Loucy (cell line): ENCODE results near the gene TMEM217.

Experiments used
- EZH2phosphoT487 ChIP-seq: fragments of 200-600 bp; IDR thresholded peaks from 2 replicates; pipeline ENCODE4 v1.6.1; 2018; ENCODE audit warnings: antibody characterized with exemption, mild to moderate bottlenecking, moderate library complexity, borderline replicate concordance
- TF ChIP-seq, protein P1 (sequence below): fragments of 200-600 bp; sonication (generic); conservative IDR thresholded peaks from 2 replicates; pipeline ENCODE4 v1.5.1; 2014; ENCODE audit warnings: mild to moderate bottlenecking, antibody characterized with exemption, low read length

- TF ChIP-seq, protein P1, sequence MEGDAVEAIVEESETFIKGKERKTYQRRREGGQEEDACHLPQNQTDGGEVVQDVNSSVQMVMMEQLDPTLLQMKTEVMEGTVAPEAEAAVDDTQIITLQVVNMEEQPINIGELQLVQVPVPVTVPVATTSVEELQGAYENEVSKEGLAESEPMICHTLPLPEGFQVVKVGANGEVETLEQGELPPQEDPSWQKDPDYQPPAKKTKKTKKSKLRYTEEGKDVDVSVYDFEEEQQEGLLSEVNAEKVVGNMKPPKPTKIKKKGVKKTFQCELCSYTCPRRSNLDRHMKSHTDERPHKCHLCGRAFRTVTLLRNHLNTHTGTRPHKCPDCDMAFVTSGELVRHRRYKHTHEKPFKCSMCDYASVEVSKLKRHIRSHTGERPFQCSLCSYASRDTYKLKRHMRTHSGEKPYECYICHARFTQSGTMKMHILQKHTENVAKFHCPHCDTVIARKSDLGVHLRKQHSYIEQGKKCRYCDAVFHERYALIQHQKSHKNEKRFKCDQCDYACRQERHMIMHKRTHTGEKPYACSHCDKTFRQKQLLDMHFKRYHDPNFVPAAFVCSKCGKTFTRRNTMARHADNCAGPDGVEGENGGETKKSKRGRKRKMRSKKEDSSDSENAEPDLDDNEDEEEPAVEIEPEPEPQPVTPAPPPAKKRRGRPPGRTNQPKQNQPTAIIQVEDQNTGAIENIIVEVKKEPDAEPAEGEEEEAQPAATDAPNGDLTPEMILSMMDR = no peak
- TF ChIP-seq EZH2phosphoT487 = no peak
Observed at GRCh38 chr6:37209461-37210205, 48.3 kb downstream of the TMEM217 start.
